Vagina (tissue), 2 donors: ENCODE results near the gene NCBP3. TPM values are rescaled to one million over a fixed set of nuclear protein-coding genes. Genes with fewer than 3 reads are reported as not detected.

ENCODE experiments used
- DNase-seq, 2 donors: peaks; one replicate each; pipeline ENCODE4 v3.0.0-alpha.2; 2017; ENCODE audit errors: extremely low spot score in 2 of 2
- H3K27ac ChIP-seq: fragments of 200-600 bp; sonication (generic); one replicate; pipeline ENCODE4 v1.5.1; 2019
- H3K27me3 ChIP-seq: fragments of 200-600 bp; sonication (generic); one replicate; pipeline ENCODE4 v1.5.1; 2019
- H3K36me3 ChIP-seq, 2 donors: fragments of 200-600 bp; sonication (generic); one replicate each; pipeline ENCODE4 v1.5.1; 2017 to 2019
- H3K4me1 ChIP-seq: fragments of 200-600 bp; sonication (generic); one replicate; pipeline ENCODE4 v1.5.1; 2019
- H3K4me3 ChIP-seq, 2 donors: fragments of 200-600 bp; sonication (generic); 1 replicate in 1 of 2; 2 replicates in 1 of 2; pipeline ENCODE4 v1.5.1; 2016 to 2019
- H3K9me3 ChIP-seq: fragments of 200-600 bp; sonication (generic); one replicate; pipeline ENCODE4 v1.5.1; 2019
- CTCF ChIP-seq, 3 experiments: fragments of 450-650 bp in 2 of 3; fragments of 200-600 bp in 1 of 3; sonication (generic) in 1 of 3; IDR thresholded peaks; one replicate each; pipeline ENCODE4 v1.5.1; 2017 to 2019; ENCODE audit warnings: antibody characterized with exemption in 3 of 3, mild to moderate bottlenecking in 2 of 3, moderate library complexity in 2 of 3
- POLR2A ChIP-seq, 2 donors: fragments of 450-650 bp; IDR thresholded peaks; one replicate each; pipeline ENCODE4 v1.6.1; 2017; ENCODE audit warnings: antibody characterized with exemption in 2 of 2, mild to moderate bottlenecking in 2 of 2, moderate library complexity in 2 of 2
- POLR2AphosphoS5 ChIP-seq, 2 donors: sonication (generic); formaldehyde crosslinking; IDR thresholded peaks; one replicate each; pipeline ENCODE4 v1.9.0; 2017; ENCODE audit warnings: antibody characterized with exemption in 2 of 2, mild to moderate bottlenecking in 2 of 2, low read depth in 1 of 2; ENCODE audit not compliant: insufficient read depth in 1 of 2
- intact Hi-C: fragments of 100-400 bp; cut with DNase I; formaldehyde crosslinking; loops from one replicate; pipeline ENCODE4 v1.15.1; 2023
- total RNA-seq: library from RNA; depleted of rRNA; stranded (reverse); fragments of >200 nt; gene quantifications from one replicate; pipeline ENCODE4 v1.2.3, GENCODE V29; 2016

NCBP3 gene
- total RNA-seq = 20.6 TPM

DNA sequence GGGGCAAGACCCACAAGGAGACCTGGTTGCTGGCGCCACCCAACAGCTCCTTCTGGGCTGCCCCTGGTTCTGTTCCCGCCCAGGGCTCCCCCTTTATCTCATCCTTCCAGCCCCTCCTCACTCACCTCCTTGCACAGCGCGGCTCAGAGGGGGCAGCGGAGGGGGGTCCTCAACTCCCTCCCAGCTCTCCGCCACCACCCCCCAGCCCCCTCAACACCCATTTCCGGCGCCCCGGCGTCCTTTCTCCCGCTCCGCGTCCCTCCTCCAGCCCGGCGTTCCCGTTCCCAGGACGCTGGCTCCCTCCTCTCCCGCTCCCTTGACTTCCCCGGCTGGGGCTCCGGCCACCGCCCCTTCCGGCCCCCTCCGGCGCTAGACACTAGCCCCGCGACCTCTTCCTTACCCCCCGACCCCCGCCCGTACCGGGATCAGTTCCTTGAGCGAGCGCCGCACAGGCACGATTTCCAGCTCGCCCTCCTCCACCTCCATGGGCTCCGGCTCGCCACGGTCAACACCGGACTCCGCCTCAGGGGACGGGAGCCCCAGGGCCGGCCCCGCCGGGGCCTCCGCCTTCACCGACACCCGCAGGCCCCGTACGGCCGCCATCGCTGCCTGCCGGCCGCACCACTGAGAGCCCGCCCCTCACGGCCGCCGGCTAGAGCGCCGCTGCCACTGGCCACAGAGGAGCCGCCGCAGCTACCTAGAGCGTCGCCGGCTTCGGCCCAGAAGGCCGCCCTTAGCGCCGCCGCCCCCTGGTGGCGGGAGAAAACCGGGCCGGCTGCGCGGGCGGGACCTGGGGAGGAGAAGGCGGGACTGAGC, at the start of gene NCBP3:
TSS of gene NCBP3 (minus strand) at position 626 of the 816 bp plus-strand sequence. CDS start at position 603, 23 bp downstream.
- TF ChIP-seq CTCF (IDR thresholded peaks at IDR 0.05) (peak; percentile 90 to 95 (median 94)), POLR2AphosphoS5 (IDR thresholded peaks at IDR 0.05; ENCODE audit: insufficient read depth in 1 of 2, low read depth in 1 of 2) (peak; percentile 46 to 70), POLR2A (IDR thresholded peaks at IDR 0.05) (peak in 1 of 2 donors; percentile 69)
- H3K4me1 ChIP-seq = peaks cover 23% of the 10 kb centered on the region

DNA sequence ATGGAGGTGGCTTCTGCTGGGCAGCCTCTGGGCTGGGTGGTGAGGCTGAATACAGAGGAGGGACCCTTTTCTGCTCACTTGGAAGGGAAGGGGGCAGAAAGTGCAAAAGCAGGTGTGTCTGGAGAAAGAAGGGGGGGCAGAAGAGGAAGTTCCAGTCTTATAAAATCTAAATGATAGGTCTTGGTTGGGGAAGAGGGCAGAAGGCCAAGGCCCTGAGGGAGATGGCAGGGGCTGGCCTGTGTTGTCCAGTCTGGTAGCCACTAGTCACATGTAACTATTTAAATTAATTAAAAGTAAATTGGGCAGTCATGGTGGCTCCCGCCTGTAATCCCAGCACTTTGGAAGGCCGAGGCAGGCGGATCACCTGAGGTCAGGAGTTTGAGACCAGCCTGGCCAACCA, 49.3 kb upstream of the NCBP3 start:
- TF ChIP-seq CTCF (IDR thresholded peaks at IDR 0.05) (no peak), POLR2AphosphoS5 (IDR thresholded peaks at IDR 0.05; ENCODE audit: insufficient read depth in 1 of 2, low read depth in 1 of 2) (no peak), POLR2A (IDR thresholded peaks at IDR 0.05) (no peak)
- no peaks in the 10 kb centered on the region for H3K27me3 ChIP-seq
- no peaks in the 10 kb centered on the region for H3K36me3 ChIP-seq
- no peak overlapping the region for H3K4me3 ChIP-seq
- intact Hi-C loops = no loop called here
- DNase-seq = no peak
- no peaks in the 10 kb centered on the region for H3K9me3 ChIP-seq
- H3K4me1 ChIP-seq = peaks cover 57% of the 10 kb centered on the region
- H3K27ac ChIP-seq = peak overlapping the region; percentile 10

More for the DNA sequence above, at the start of gene NCBP3:
- H3K36me3 ChIP-seq = peaks cover 0 to 24% of the 10 kb centered on the region in 2 donors
- no peaks in the 10 kb centered on the region for H3K9me3 ChIP-seq
- DNase-seq = no peak
- intact Hi-C loops = no loop called here
- H3K4me3 ChIP-seq = peak within 1 kb of the TSS; percentile 89 to 95
- H3K27me3 ChIP-seq = no peaks in the 10 kb centered on the region
- H3K27ac ChIP-seq = peak within 1 kb of the TSS; percentile 87

- TF ChIP-seq POLR2AphosphoS5 (IDR thresholded peaks at IDR 0.05; ENCODE audit: insufficient read depth in 1 of 2, low read depth in 1 of 2) = peak in 1 of 2 donors; percentile 78
- no peak for TF ChIP-seq POLR2A (IDR thresholded peaks at IDR 0.05)
- TF ChIP-seq CTCF (IDR thresholded peaks at IDR 0.05) = no peak
- intact Hi-C loops = no loop called here
- Histone ChIP-seq H3K27me3 (no peaks in the 10 kb centered on the region), H3K27ac (peak overlapping the region; percentile 10), H3K36me3 (no peaks in the 10 kb centered on the region), H3K4me3 (no peak overlapping the region), H3K9me3 (no peaks in the 10 kb centered on the region), H3K4me1 (peaks cover 61% of the 10 kb centered on the region)
- DNase-seq = no peak
These were observed 48.9 kb upstream of the NCBP3 start for GRCh38 chr17:3894911-3895343.

- Histone ChIP-seq H3K4me1 (peaks cover 69% of the 10 kb centered on the region), H3K9me3 (no peaks in the 10 kb centered on the region), H3K4me3 (no peak overlapping the region), H3K27ac (peak overlapping the region; percentile 91), H3K36me3 (no peaks in the 10 kb centered on the region), H3K27me3 (no peaks in the 10 kb centered on the region)
- intact Hi-C loops = no loop called here
- DNase-seq = no peak
- TF ChIP-seq POLR2AphosphoS5 (IDR thresholded peaks at IDR 0.05; ENCODE audit: insufficient read depth in 1 of 2, low read depth in 1 of 2) = no peak
- TF ChIP-seq CTCF (IDR thresholded peaks at IDR 0.05) = no peak
- no peak for TF ChIP-seq POLR2A (IDR thresholded peaks at IDR 0.05)
These were observed 48.1 kb upstream of the NCBP3 start for GRCh38 chr17:3894188-3894587.

DNA sequence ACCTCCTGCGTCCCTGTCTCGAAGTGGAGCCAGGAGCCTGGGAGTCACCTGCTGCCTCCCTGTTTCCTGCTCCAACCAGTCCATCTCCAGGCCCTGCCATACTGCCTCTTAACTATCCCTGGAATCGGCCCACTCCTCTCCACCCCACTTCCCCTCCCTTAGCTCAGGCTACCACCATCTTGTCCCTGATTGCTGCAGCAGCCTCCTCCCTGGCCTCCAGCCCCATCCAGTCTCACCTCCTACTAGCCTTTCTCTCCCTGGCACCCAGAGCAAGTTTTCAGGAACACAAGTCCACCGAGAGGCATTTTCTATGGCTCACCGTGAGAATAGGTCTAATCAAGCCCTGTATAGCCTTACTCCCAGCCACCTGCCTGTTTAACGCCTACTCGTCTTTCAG, 47.7 kb upstream of the NCBP3 start:
- Histone ChIP-seq H3K9me3 (no peaks in the 10 kb centered on the region), H3K27ac (peak overlapping the region; percentile 91), H3K4me1 (peaks cover 73% of the 10 kb centered on the region), H3K27me3 (no peaks in the 10 kb centered on the region), H3K36me3 (no peaks in the 10 kb centered on the region), H3K4me3 (peak overlapping the region; percentile 80 to 94)
- intact Hi-C loops = no loop called here
- TF ChIP-seq CTCF (IDR thresholded peaks at IDR 0.05) (no peak), POLR2AphosphoS5 (IDR thresholded peaks at IDR 0.05; ENCODE audit: insufficient read depth in 1 of 2, low read depth in 1 of 2) (no peak), POLR2A (IDR thresholded peaks at IDR 0.05) (no peak)
- DNase-seq = no peak
